ENCODE data around the gene TPK1. TPM values are rescaled to one million over a fixed set of nuclear protein-coding genes. Genes with fewer than 3 reads are reported as not detected.

Gene TPK1
- total RNA-seq, 1 donor from 2014 or later: 7.6 TPM

GRCh38 chr7:144518360-144518759 lies 317.5 kb downstream of the TPK1 start:
- H3K27ac ChIP-seq: no peak overlapping the region
- H3K4me1 ChIP-seq: no peaks in the 10 kb centered on the region
- intact Hi-C loops (cut with DNase I): no loop called here
- ATAC-seq (no peak), DNase-seq (no peak)
- TF ChIP-seq, protein P1, sequence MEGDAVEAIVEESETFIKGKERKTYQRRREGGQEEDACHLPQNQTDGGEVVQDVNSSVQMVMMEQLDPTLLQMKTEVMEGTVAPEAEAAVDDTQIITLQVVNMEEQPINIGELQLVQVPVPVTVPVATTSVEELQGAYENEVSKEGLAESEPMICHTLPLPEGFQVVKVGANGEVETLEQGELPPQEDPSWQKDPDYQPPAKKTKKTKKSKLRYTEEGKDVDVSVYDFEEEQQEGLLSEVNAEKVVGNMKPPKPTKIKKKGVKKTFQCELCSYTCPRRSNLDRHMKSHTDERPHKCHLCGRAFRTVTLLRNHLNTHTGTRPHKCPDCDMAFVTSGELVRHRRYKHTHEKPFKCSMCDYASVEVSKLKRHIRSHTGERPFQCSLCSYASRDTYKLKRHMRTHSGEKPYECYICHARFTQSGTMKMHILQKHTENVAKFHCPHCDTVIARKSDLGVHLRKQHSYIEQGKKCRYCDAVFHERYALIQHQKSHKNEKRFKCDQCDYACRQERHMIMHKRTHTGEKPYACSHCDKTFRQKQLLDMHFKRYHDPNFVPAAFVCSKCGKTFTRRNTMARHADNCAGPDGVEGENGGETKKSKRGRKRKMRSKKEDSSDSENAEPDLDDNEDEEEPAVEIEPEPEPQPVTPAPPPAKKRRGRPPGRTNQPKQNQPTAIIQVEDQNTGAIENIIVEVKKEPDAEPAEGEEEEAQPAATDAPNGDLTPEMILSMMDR (IDR thresholded peaks at IDR 0.05): no peak
- no peak overlapping the region for H3K4me3 ChIP-seq
- H3K9me3 ChIP-seq: no peaks in the 10 kb centered on the region
- no peaks in the 10 kb centered on the region for H3K27me3 ChIP-seq
- no peaks in the 10 kb centered on the region for H3K36me3 ChIP-seq

DNA sequence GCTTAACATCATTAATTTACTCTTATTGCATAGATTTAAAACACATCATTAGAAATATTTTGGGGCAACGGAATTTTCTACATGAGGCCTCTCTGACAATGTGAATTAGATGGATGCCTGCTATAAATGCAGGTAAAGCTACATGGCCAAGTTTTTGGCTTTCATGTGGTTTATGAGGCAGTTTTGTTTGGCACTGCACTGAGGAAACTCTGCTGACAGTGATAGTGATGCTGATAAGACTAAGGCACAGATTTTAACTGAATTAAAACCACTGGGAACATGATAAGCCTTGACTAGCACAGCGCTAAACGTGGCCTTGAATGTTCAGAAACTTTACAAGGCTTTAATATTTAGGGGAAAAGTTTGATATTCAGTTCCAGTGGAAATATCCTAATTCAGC lies 318.1 kb downstream of the TPK1 start:
- H3K4me1 ChIP-seq: no peaks in the 10 kb centered on the region
- H3K27me3 ChIP-seq: no peaks in the 10 kb centered on the region
- H3K4me3 ChIP-seq: no peak overlapping the region
- DNase-seq (no peak), ATAC-seq (no peak)
- intact Hi-C loops (cut with DNase I): no loop called here
- TF ChIP-seq, protein P1 (IDR thresholded peaks at IDR 0.05): no peak
- H3K9me3 ChIP-seq: no peaks in the 10 kb centered on the region
- H3K27ac ChIP-seq: no peak overlapping the region
- H3K36me3 ChIP-seq: no peaks in the 10 kb centered on the region

GRCh38 chr7:144516729-144517525 lies 318.9 kb downstream of the TPK1 start:
- TF ChIP-seq, protein P1 (IDR thresholded peaks at IDR 0.05): no peak
- Histone ChIP-seq H3K9me3 (no peaks in the 10 kb centered on the region), H3K27me3 (no peaks in the 10 kb centered on the region), H3K4me3 (no peak overlapping the region), H3K27ac (no peak overlapping the region), H3K36me3 (no peaks in the 10 kb centered on the region), H3K4me1 (no peaks in the 10 kb centered on the region)
- intact Hi-C loops (cut with DNase I): no loop called here
- DNase-seq (no peak), ATAC-seq (no peak)

- TF ChIP-seq, protein P1 (IDR thresholded peaks at IDR 0.05): peak; percentile 33
- intact Hi-C loops (cut with DNase I): no loop called here
- no peaks in the 10 kb centered on the region for H3K9me3 ChIP-seq
- no peaks in the 10 kb centered on the region for H3K27me3 ChIP-seq
- DNase-seq (no peak), ATAC-seq (peak; percentile 68)
- no peak overlapping the region for H3K4me3 ChIP-seq
- no peaks in the 10 kb centered on the region for H3K36me3 ChIP-seq
- H3K4me1 ChIP-seq: no peaks in the 10 kb centered on the region
- H3K27ac ChIP-seq: no peak overlapping the region
Observed at GRCh38 chr7:144513334-144513733, 322.5 kb downstream of the TPK1 start.

- DNase-seq: no peak
- Histone ChIP-seq H3K9me3 (no peaks in the 10 kb centered on the region), H3K27me3 (no peaks in the 10 kb centered on the region), H3K4me1 (no peaks in the 10 kb centered on the region), H3K27ac (no peak overlapping the region), H3K4me3 (no peak overlapping the region), H3K36me3 (no peaks in the 10 kb centered on the region)
- no peak for ATAC-seq
- intact Hi-C loops (cut with DNase I): no loop called here
- TF ChIP-seq, protein P1 (IDR thresholded peaks at IDR 0.05): no peak
Observed at GRCh38 chr7:144510621-144511020, 325.2 kb downstream of the TPK1 start.

Data from upper lobe of right lung (tissue), 1 donor.